NCI-H2171 (cell line): ENCODE results near the gene GPR137C.

Source experiments
- DNase-seq: peaks from one replicate; lab custom pipeline; 2025; lab: John Stamatoyannopoulos, UW

The GPR137C gene

DNA sequence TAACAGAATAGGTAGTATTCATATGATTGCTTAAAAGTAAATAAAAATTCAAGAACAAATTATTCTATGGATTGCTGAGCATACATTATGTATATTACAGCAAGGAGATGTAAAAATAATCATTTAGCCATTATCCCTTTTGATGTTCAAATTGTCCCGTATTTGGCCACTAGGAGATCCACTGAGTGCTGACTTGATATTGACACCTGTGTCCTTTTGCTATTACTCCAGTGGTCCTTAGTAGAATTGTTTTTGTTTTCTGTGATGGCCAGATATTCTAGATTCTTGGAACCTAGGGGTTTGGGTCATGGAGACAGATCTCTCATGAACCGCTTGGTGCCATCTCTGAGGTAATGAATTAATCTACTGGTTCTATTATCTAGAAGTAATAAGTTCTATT lies 126.0 kb downstream of the GPR137C start:
- no peak for DNase-seq

DNA sequence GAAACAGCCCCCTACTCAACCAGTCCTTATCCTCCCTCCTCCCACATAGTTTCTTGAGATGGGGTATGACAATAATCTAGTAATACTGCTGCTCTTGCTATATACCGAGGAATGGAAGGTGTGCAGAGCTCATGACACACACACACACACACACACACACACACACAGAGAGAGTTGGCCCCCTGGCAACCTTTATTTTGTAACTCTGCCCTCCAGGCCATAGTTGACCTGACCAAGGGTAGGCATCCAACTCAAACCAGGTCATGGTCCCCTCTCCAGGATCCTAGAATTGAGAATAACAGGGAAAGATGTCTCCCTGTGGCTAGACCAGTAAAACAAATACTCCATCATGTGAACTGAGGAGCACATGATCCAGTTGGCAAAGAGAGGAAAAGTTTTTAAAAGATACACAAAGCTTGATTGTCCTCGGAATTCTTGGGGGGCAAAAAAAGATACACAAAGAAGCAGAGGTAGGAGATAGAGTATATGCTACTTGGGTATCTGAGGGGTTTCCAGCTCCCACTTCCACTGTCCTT lies 131.4 kb downstream of the GPR137C start:
- no peak for DNase-seq

DNA sequence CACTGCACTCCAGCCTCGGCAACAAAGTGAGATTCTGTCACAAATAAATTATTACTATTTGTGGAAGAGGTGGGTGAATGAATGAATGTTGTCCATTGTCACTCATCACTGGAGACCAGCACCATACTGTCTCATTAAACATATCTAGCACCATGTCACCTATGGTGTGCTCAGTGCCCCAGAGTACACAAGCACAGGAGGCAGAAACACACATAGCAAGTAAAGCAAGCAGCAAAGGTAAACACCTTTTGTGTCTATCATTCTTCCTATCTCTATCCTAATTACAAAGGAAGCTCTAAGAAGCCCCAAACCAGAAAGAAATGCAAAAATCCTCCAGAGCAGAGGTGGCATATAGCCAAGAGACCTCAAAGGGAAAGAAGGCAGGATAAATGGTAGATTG lies 133.5 kb downstream of the GPR137C start:
- no peak for DNase-seq
